ENCODE data around the gene DDX42.

Gene DDX42

GRCh38 chr17:63821804-63822203 lies 47.8 kb downstream of the DDX42 start:
- DNase-seq (ENCODE audit: low spot score): no peak

GRCh38 chr17:63822537-63822936 lies 48.6 kb downstream of the DDX42 start:
- DNase-seq (ENCODE audit: low spot score): no peak

- DNase-seq (ENCODE audit: low spot score): no peak
Observed at GRCh38 chr17:63823659-63824331, 49.8 kb downstream of the DDX42 start.

- no peak for DNase-seq (ENCODE audit: low spot score)
Observed at GRCh38 chr17:63824362-63824761, 50.4 kb downstream of the DDX42 start.

- DNase-seq (ENCODE audit: low spot score): peak; percentile 22
Observed at GRCh38 chr17:63826468-63827001, 52.6 kb downstream of the DDX42 start.

GRCh38 chr17:63827002-63827800 lies 53.2 kb downstream of the DDX42 start, which contains the start of the genes FTSJ3 and PSMC5:
FTSJ3 (minus strand) TSS chr17:63827663; CDS start chr17:63826902, 761 bp downstream.
PSMC5 (plus strand) TSS chr17:63827431; CDS start chr17:63827491, 60 bp downstream.
- peak; percentile 97 for DNase-seq (ENCODE audit: low spot score)

GRCh38 chr17:63827801-63828221 lies 53.8 kb downstream of the DDX42 start:
- DNase-seq (ENCODE audit: low spot score): no peak

- no peak for DNase-seq (ENCODE audit: low spot score)
Observed at GRCh38 chr17:63828936-63829335, 55.0 kb downstream of the DDX42 start.

- no peak for DNase-seq (ENCODE audit: low spot score)
Observed at GRCh38 chr17:63830278-63830677, 56.3 kb downstream of the DDX42 start.

GRCh38 chr17:63830904-63831491 lies 57.0 kb downstream of the DDX42 start:
- no peak for DNase-seq (ENCODE audit: low spot score)

- no peak for DNase-seq (ENCODE audit: low spot score)
Observed at GRCh38 chr17:63831505-63831904, 57.5 kb downstream of the DDX42 start.

- no peak for DNase-seq (ENCODE audit: low spot score)
Observed at GRCh38 chr17:63832014-63832413, 58.0 kb downstream of the DDX42 start.

GRCh38 chr17:63832455-63832854 lies 58.5 kb downstream of the DDX42 start:
- no peak for DNase-seq (ENCODE audit: low spot score)

GRCh38 chr17:63833026-63833740 lies 59.2 kb downstream of the DDX42 start:
- DNase-seq (ENCODE audit: low spot score): no peak

- no peak for DNase-seq (ENCODE audit: low spot score)
Observed at GRCh38 chr17:63833741-63834373, 59.9 kb downstream of the DDX42 start.

GRCh38 chr17:63834431-63835166 lies 60.6 kb downstream of the DDX42 start:
- peak; percentile 77 for DNase-seq (ENCODE audit: low spot score)

GRCh38 chr17:63835167-63835720 lies 61.3 kb downstream of the DDX42 start:
- no peak for DNase-seq (ENCODE audit: low spot score)

- DNase-seq (ENCODE audit: low spot score): no peak
Observed at GRCh38 chr17:63836811-63837210, 62.8 kb downstream of the DDX42 start.

- no peak for DNase-seq (ENCODE audit: low spot score)
Observed at GRCh38 chr17:63837480-63837879, 63.5 kb downstream of the DDX42 start.

- no peak for DNase-seq (ENCODE audit: low spot score)
Observed at GRCh38 chr17:63837962-63838600, 64.1 kb downstream of the DDX42 start.

All from AG08395 (cell line).